Esophagus squamous epithelium (tissue), 5 donors: Measurements from ENCODE around the gene TGM3. TPM values are rescaled to one million over a fixed set of nuclear protein-coding genes. Genes with fewer than 3 reads are reported as not detected.

ENCODE experiments used
- DNase-seq: peaks from one replicate; lab custom pipeline; 2025; lab: John Stamatoyannopoulos, UW
- H3K27ac ChIP-seq, 4 donors: fragments of 200-600 bp; sonication (generic); one replicate each; pipeline ENCODE4 v1.5.1; 2016 to 2019; ENCODE audit warnings: mild to moderate bottlenecking in 1 of 4
- H3K27me3 ChIP-seq, 4 donors: fragments of 200-600 bp; sonication (generic); 1 replicate in 3 of 4; 2 replicates in 1 of 4; pipeline versions ENCODE4 v1.5.1 to v1.6.0; 2017 to 2021; ENCODE audit warnings: antibody characterized with exemption in 1 of 4
- H3K36me3 ChIP-seq, 3 donors: fragments of 200-600 bp; sonication (generic); one replicate each; pipeline ENCODE4 v1.5.1; 2016 to 2019
- H3K4me1 ChIP-seq, 3 donors: fragments of 200-600 bp; sonication (generic); one replicate each; pipeline ENCODE4 v1.5.1; 2017 to 2019
- H3K4me3 ChIP-seq, 4 donors: fragments of 200-600 bp; sonication (generic); 1 replicate in 3 of 4; 2 replicates in 1 of 4; pipeline ENCODE4 v1.5.1; 2016 to 2019; ENCODE audit warnings: mild to moderate bottlenecking in 2 of 4, moderate library complexity in 1 of 4
- H3K9me3 ChIP-seq, 3 donors: fragments of 200-600 bp; sonication (generic); one replicate each; pipeline ENCODE4 v1.5.1; 2016 to 2019
- POLR2A ChIP-seq, 4 donors: fragments of 450-650 bp; IDR thresholded peaks; one replicate each; pipeline ENCODE4 v1.6.1; 2017; ENCODE audit warnings: antibody characterized with exemption in 4 of 4, mild to moderate bottlenecking in 4 of 4, moderate library complexity in 3 of 4
- WGBS, 2 donors: methylation state at CpG; one replicate each; pipeline ENCODE4 v1.1.5; 2018; 5-methylcytosine and 5-hydroxymethylcytosine counted together
- intact Hi-C: fragments of 100-400 bp; cut with DNase I; formaldehyde crosslinking; loops from one replicate; pipeline ENCODE4 v1.15.0; 2022
- total RNA-seq, 4 donors: library from RNA; depleted of rRNA; stranded (reverse); fragments of >200 nt; gene quantifications; one replicate each; pipeline ENCODE4 v1.1.0, GENCODE V29; 2016
- TF ChIP-seq, protein P1 (sequence below), 6 experiments: fragments of 450-650 bp in 4 of 6; fragments of 200-600 bp in 2 of 6; sonication (generic) in 2 of 6; IDR thresholded peaks; one replicate each; pipeline ENCODE4 v1.5.1; 2016 to 2019; ENCODE audit warnings: antibody characterized with exemption in 6 of 6, mild to moderate bottlenecking in 4 of 6, moderate library complexity in 4 of 6
- donor health status: DM: yes; HTN: yes; CAD: no.

Gene TGM3
- total RNA-seq, 4 donors from 2014 or later: 626 to 2,995 (median 1,370) TPM

DNA sequence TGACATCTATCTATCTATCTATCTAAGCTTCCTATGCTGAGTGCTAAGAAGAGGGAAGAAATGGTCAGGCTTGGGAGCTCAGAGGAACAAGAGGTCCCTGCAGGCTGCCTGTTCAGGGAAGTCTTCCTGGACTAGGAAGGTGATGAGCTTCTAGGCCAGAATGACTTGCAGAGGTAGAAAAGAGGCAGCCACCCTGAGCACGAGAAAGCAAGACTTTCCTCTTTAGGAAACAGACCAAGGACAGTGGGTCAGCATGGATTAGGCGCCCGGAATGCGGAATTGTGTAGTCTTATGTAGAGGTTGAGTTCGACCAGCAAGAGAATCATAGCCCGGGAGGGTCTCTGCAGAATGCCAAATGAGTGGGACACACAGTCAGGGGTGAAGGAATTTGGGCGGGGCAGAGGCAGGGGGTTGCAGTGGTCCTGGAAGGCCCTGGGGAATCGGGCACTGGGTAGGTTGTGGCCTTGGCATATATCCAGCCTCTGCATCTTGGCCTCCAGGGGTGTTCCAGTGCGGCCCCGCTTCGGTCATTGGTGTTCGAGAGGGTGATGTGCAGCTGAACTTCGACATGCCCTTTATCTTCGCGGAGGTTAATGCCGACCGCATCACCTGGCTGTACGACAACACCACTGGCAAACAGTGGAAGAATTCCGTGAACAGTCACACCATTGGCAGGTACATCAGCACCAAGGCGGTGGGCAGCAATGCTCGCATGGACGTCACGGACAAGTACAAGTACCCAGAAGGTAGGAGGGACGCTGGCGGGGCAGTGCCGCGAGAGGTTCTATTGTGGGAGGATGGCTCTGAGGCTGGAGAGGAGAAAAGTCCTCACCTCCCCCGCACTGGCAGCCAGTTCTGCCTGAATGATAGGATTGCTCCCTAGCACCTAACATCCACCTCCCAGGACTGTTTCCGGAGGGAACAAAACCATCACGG, 32.1 kb downstream of the TGM3 start:
- 90% methylated on average over 25 to 26 of the region's 30 CpGs for WGBS, 2 donors
- peaks cover 0 to 7% (median 0%) of the 10 kb centered on the region in 4 donors for H3K27me3 ChIP-seq
- no peak overlapping the region for H3K4me3 ChIP-seq
- H3K9me3 ChIP-seq: no peaks in the 10 kb centered on the region
- H3K4me1 ChIP-seq: peaks cover 0 to 22% (median 3%) of the 10 kb centered on the region in 3 donors
- TF ChIP-seq, protein P1, sequence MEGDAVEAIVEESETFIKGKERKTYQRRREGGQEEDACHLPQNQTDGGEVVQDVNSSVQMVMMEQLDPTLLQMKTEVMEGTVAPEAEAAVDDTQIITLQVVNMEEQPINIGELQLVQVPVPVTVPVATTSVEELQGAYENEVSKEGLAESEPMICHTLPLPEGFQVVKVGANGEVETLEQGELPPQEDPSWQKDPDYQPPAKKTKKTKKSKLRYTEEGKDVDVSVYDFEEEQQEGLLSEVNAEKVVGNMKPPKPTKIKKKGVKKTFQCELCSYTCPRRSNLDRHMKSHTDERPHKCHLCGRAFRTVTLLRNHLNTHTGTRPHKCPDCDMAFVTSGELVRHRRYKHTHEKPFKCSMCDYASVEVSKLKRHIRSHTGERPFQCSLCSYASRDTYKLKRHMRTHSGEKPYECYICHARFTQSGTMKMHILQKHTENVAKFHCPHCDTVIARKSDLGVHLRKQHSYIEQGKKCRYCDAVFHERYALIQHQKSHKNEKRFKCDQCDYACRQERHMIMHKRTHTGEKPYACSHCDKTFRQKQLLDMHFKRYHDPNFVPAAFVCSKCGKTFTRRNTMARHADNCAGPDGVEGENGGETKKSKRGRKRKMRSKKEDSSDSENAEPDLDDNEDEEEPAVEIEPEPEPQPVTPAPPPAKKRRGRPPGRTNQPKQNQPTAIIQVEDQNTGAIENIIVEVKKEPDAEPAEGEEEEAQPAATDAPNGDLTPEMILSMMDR (IDR thresholded peaks at IDR 0.05): no peak
- TF ChIP-seq POLR2A (IDR thresholded peaks at IDR 0.05): no peak
- peaks cover 0 to 14% (median 0%) of the 10 kb centered on the region in 3 donors for H3K36me3 ChIP-seq
- H3K27ac ChIP-seq: no peak overlapping the region
- intact Hi-C loops: no loop called here
- DNase-seq: no peak

DNA sequence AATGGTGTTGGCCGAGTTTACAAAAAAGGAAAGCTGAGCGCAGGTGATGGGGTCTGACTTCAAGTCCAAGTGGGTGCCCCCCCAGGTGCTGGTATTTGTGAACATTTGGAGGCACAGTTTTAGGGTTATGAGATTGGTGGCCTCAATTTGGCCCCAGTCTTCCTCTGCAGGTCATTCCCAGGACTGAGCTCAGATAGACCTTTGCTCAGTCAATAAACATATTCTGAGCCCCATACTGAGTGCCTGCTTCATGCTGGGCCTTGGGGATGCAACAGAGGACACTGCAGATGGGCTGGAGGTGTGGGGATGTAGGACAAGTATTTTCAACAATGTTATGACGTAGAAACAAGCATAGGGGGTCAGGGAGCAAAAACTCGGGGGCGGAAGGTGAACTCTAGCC, 33.5 kb downstream of the TGM3 start:
- TF ChIP-seq, protein P1 (IDR thresholded peaks at IDR 0.05): no peak
- no peak for TF ChIP-seq POLR2A (IDR thresholded peaks at IDR 0.05)
- intact Hi-C loops: no loop called here
- DNase-seq: no peak
- 76 to 83% methylated on average over 5 of the region's 5 CpGs for WGBS, 2 donors
- H3K27ac ChIP-seq: no peak overlapping the region
- H3K4me3 ChIP-seq: no peak overlapping the region
- H3K36me3 ChIP-seq: peaks cover 0 to 21% (median 0%) of the 10 kb centered on the region in 3 donors
- peaks cover 0 to 33% (median 6%) of the 10 kb centered on the region in 3 donors for H3K4me1 ChIP-seq
- no peaks in the 10 kb centered on the region for H3K9me3 ChIP-seq
- H3K27me3 ChIP-seq: peaks cover 0 to 7% (median 0%) of the 10 kb centered on the region in 4 donors

DNA sequence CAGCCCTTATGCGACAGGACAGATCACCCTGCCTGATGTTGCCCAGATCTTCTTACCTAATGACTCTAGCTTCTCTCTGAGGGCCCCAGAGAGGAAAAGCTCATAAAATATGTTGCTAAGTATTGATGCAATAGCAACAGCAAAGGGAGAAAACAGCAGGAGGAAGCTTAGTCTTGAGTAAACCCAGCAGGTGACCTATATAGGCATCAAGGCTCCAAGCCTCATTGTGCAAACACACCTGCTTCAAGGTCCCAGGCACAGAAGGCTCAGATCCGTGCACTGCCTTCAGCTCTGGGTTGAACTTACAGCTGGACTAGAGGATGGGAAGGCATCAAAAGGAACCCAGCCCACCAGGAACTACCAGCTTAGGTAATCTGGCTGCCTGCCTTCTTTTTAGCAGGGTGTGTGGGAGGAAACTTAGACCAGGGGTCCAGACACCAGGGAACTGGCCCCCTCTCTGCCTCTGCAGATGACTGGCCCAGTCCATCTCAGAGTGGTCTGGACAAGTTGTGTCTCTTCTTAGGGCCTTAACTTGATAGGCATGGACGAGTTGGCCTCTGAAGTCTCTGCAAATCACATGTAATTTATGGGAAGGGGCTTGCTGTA, 34.4 kb downstream of the TGM3 start:
- intact Hi-C loops: no loop called here
- Histone ChIP-seq H3K9me3 (no peaks in the 10 kb centered on the region), H3K27me3 (peaks cover 0 to 7% (median 0%) of the 10 kb centered on the region in 4 donors), H3K4me1 (peaks cover 0 to 33% (median 6%) of the 10 kb centered on the region in 3 donors), H3K27ac (peak overlapping the region in 1 of 4 donors; percentile 14), H3K4me3 (no peak overlapping the region), H3K36me3 (peaks cover 0 to 24% (median 0%) of the 10 kb centered on the region in 3 donors)
- no peak for DNase-seq
- 86 to 92% methylated on average over 2 to 3 of the region's 3 CpGs for whole genome bisulfite sequencing, 2 donors
- TF ChIP-seq, protein P1 (IDR thresholded peaks at IDR 0.05): no peak
- no peak for TF ChIP-seq POLR2A (IDR thresholded peaks at IDR 0.05)

DNA sequence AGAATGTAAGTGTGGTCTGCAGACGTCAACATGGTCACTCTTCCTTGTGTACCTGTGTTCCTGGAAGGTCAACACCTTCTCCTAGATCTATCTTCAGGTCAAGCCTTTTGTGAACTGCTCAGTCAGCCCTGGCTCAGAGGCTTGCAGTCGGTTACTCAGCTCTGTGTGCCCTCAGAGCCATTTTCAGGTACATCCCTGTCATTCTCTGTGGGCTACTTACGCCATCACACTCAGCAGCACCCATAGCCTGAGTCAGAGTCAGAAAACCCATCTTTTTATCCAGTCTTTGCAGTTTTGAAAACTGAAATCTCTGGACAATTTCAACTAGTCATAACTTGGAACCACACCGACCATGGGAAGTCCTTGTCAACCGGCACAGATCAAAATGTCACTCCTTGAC, 35.3 kb downstream of the TGM3 start:
- no peaks in the 10 kb centered on the region for H3K9me3 ChIP-seq
- TF ChIP-seq POLR2A (IDR thresholded peaks at IDR 0.05): no peak
- TF ChIP-seq, protein P1 (IDR thresholded peaks at IDR 0.05): no peak
- intact Hi-C loops: no loop called here
- H3K4me3 ChIP-seq: no peak overlapping the region
- H3K36me3 ChIP-seq: peaks cover 0 to 29% (median 0%) of the 10 kb centered on the region in 3 donors
- H3K27me3 ChIP-seq: peaks cover 0 to 4% (median 0%) of the 10 kb centered on the region in 4 donors
- peak overlapping the region in 1 of 4 donors; percentile 69 for H3K27ac ChIP-seq
- no peak for DNase-seq
- H3K4me1 ChIP-seq: peaks cover 0 to 33% (median 6%) of the 10 kb centered on the region in 3 donors
- WGBS, 2 donors: 79 to 84% methylated on average over 5 of the region's 5 CpGs
